ENCODE results near the gene UBQLN1. TPM values are rescaled to one million over a fixed set of nuclear protein-coding genes. Genes with fewer than 3 reads are reported as not detected.

UBQLN1 gene
- total RNA-seq, 1 donor from 2014 or later, result 102 TPM

DNA sequence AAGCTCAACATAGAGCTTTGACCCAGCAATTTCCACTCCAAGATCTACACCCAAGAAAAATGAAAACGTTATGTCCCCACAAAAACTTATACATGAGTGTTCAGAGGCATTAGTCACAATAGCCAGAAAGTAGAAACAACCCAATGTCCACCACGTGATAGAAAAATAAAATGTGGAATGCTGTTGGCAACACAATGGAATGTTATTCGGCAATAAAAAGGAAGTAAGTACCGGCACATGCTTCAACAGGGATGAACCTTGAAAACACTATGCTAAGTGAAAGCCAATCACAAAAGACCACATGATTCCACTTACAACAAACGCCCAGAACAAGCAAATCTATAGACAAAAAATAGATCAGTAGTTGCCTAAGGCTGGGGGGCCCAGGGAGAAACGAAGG, 6.0 kb downstream of the UBQLN1 start:
- Mint-ChIP-seq H3K27ac (ENCODE audit: unreplicated experiment) (peak overlapping the region; percentile 10), H3K27me3 (ENCODE audit: unreplicated experiment) (peaks cover 7% of the 10 kb centered on the region), H3K9me3 (ENCODE audit: unreplicated experiment) (no peaks in the 10 kb centered on the region), H3K36me3 (ENCODE audit: low read depth, unreplicated experiment) (peaks cover 9% of the 10 kb centered on the region), H3K4me1 (ENCODE audit: unreplicated experiment) (peaks cover 20% of the 10 kb centered on the region), H3K4me3 (ENCODE audit: unreplicated experiment) (no peak overlapping the region)
- no peak for DNase-seq (ENCODE audit: low spot score)
- TF ChIP-seq CTCF (IDR thresholded peaks at IDR 0.05; ENCODE audit: unreplicated experiment), result no peak

GRCh38 chr9:83701286-83701685, 6.5 kb downstream of the UBQLN1 start:
- Mint-ChIP-seq H3K36me3 (ENCODE audit: low read depth, unreplicated experiment) (peaks cover 9% of the 10 kb centered on the region), H3K27ac (ENCODE audit: unreplicated experiment) (no peak overlapping the region), H3K4me3 (ENCODE audit: unreplicated experiment) (no peak overlapping the region), H3K4me1 (ENCODE audit: unreplicated experiment) (peaks cover 15% of the 10 kb centered on the region), H3K9me3 (ENCODE audit: unreplicated experiment) (no peaks in the 10 kb centered on the region), H3K27me3 (ENCODE audit: unreplicated experiment) (peaks cover 3% of the 10 kb centered on the region)
- no peak for DNase-seq (ENCODE audit: low spot score)
- TF ChIP-seq CTCF (IDR thresholded peaks at IDR 0.05; ENCODE audit: unreplicated experiment), result no peak

- no peak for DNase-seq (ENCODE audit: low spot score)
- Mint-ChIP-seq H3K36me3 (ENCODE audit: low read depth, unreplicated experiment) (no peaks in the 10 kb centered on the region), H3K27ac (ENCODE audit: unreplicated experiment) (no peak overlapping the region), H3K27me3 (ENCODE audit: unreplicated experiment) (no peaks in the 10 kb centered on the region), H3K4me1 (ENCODE audit: unreplicated experiment) (peaks cover 5% of the 10 kb centered on the region), H3K4me3 (ENCODE audit: unreplicated experiment) (no peak overlapping the region), H3K9me3 (ENCODE audit: unreplicated experiment) (no peaks in the 10 kb centered on the region)
- TF ChIP-seq CTCF (IDR thresholded peaks at IDR 0.05; ENCODE audit: unreplicated experiment), result no peak
Measured at GRCh38 chr9:83699615-83700014, 8.1 kb downstream of the UBQLN1 start.

DNA sequence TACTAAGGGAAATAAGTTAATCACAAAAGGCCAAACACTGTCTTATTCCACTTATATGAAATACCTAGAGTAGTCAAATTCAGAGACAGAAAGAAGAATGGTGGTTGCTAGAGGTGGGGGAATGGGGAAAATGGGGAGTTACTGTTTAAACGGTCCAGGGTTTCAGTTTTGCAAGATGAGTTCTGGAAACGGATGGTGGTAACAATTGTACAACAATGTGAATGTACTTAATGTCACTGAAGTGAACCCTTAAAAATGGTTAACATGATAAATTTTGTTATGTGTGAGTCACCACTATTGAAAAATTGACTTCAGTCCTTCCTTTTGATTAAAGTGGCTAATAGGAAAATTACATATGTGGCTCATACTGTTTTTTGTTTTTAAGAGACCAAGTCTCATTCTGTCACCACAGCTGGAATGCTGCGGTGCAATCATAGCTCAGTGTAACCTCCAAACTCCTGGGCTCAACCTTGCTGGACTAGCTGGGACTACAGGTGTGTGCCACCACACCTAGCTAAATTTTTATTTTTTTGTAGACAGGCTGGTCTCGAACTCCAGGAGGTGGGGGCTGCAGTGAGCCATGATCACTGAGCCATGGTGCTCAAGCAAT, 8.7 kb downstream of the UBQLN1 start:
- H3K27me3 Mint-ChIP-seq (ENCODE audit: unreplicated experiment), result no peaks in the 10 kb centered on the region
- DNase-seq (ENCODE audit: low spot score), result no peak
- H3K9me3 Mint-ChIP-seq (ENCODE audit: unreplicated experiment), result no peaks in the 10 kb centered on the region
- TF ChIP-seq CTCF (IDR thresholded peaks at IDR 0.05; ENCODE audit: unreplicated experiment), result no peak
- no peak overlapping the region for H3K27ac Mint-ChIP-seq (ENCODE audit: unreplicated experiment)
- H3K4me3 Mint-ChIP-seq (ENCODE audit: unreplicated experiment), result no peak overlapping the region
- H3K4me1 Mint-ChIP-seq (ENCODE audit: unreplicated experiment), result peaks cover 5% of the 10 kb centered on the region
- no peaks in the 10 kb centered on the region for H3K36me3 Mint-ChIP-seq (ENCODE audit: low read depth, unreplicated experiment)

DNA sequence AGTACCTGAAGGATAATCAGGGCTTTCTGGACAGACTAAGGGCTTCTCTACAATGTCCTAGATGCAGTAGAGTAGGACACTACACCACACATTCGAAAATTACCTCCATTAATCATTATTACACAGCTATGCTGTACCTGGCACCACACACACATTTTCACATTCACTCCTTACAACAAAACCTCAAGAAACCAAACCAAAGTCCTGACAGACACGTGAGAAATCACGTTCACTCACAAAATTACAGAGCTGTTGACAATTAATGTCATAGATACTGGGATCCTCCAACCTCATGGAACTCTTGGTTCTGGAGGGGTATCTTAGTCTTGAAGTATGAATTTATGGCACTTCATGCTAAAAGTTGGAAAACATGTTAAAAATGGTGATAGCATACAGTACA, 16.3 kb downstream of the UBQLN1 start:
- no peak overlapping the region for H3K27ac Mint-ChIP-seq (ENCODE audit: unreplicated experiment)
- DNase-seq (ENCODE audit: low spot score), result no peak
- H3K36me3 Mint-ChIP-seq (ENCODE audit: low read depth, unreplicated experiment), result no peaks in the 10 kb centered on the region
- H3K4me1 Mint-ChIP-seq (ENCODE audit: unreplicated experiment), result peaks cover 6% of the 10 kb centered on the region
- no peaks in the 10 kb centered on the region for H3K9me3 Mint-ChIP-seq (ENCODE audit: unreplicated experiment)
- TF ChIP-seq CTCF (IDR thresholded peaks at IDR 0.05; ENCODE audit: unreplicated experiment), result no peak
- H3K4me3 Mint-ChIP-seq (ENCODE audit: unreplicated experiment), result no peak overlapping the region
- no peaks in the 10 kb centered on the region for H3K27me3 Mint-ChIP-seq (ENCODE audit: unreplicated experiment)

All from endothelial cell (in vitro differentiated cells).